ENCODE results near the gene FKBP10. TPM values are rescaled to one million over a fixed set of nuclear protein-coding genes. Genes with fewer than 3 reads are reported as not detected.

Gene FKBP10
- total RNA-seq, 1 donor from 2014 or later: 81.6 TPM

GRCh38 chr17:41779954-41780353 lies 32.9 kb upstream of the FKBP10 start:
- FAIRE-seq (no peak), DNase-seq (ENCODE audit: low read depth) (no peak)
- Histone ChIP-seq H3K4me3 (ENCODE audit: low read depth, low read length) (no peak overlapping the region), H3K36me3 (ENCODE audit: control insufficient read depth, insufficient read depth, low read length) (peaks cover 27% of the 10 kb centered on the region), H3K27me3 (ENCODE audit: control insufficient read depth, insufficient read depth, low read length) (no peaks in the 10 kb centered on the region)
- TF ChIP-seq, protein P1, sequence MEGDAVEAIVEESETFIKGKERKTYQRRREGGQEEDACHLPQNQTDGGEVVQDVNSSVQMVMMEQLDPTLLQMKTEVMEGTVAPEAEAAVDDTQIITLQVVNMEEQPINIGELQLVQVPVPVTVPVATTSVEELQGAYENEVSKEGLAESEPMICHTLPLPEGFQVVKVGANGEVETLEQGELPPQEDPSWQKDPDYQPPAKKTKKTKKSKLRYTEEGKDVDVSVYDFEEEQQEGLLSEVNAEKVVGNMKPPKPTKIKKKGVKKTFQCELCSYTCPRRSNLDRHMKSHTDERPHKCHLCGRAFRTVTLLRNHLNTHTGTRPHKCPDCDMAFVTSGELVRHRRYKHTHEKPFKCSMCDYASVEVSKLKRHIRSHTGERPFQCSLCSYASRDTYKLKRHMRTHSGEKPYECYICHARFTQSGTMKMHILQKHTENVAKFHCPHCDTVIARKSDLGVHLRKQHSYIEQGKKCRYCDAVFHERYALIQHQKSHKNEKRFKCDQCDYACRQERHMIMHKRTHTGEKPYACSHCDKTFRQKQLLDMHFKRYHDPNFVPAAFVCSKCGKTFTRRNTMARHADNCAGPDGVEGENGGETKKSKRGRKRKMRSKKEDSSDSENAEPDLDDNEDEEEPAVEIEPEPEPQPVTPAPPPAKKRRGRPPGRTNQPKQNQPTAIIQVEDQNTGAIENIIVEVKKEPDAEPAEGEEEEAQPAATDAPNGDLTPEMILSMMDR (IDR thresholded peaks at IDR 0.05; ENCODE audit: insufficient read depth, low read length, severe bottlenecking): no peak

DNA sequence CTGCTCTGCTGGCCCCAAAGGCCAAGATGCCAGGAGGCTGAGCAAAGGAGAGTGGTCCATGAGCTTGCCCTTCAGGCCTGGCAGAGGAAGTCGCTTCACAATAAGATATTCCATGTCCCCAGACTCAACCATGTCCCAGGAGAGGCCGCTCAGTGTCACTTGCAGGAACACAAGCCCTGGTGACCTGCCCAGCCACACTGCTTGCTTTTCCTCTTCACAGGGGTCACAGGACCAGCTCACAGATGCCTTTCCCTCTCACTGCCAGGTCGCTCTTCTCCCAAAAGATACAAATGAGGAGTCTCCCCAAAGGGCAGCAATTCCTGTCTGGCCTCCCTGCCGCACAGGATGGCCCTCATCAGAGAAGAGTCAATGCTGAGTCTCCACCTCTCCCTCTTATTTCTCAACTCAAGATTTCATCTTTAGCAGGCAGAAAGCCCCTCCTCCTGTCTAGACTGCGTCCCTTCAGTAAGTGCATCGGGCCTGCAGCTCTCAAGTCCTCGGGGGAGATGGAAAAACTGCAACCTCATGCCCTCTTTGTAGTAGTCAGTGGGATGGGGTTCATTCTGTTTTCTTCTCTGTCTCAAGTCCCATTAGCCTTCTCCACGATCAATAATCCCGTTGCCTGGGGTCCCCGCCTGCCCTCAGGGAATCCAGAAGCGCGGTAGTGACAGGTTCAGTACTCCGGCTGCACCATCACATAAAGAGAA lies 31.2 kb upstream of the FKBP10 start:
- H3K27me3 ChIP-seq (ENCODE audit: control insufficient read depth, insufficient read depth, low read length): no peaks in the 10 kb centered on the region
- FAIRE-seq (no peak), DNase-seq (ENCODE audit: low read depth) (no peak)
- no peak overlapping the region for H3K4me3 ChIP-seq (ENCODE audit: low read depth, low read length)
- peaks cover 19% of the 10 kb centered on the region for H3K36me3 ChIP-seq (ENCODE audit: control insufficient read depth, insufficient read depth, low read length)
- TF ChIP-seq, protein P1 (IDR thresholded peaks at IDR 0.05; ENCODE audit: insufficient read depth, low read length, severe bottlenecking): no peak

- no peak for FAIRE-seq
- TF ChIP-seq, protein P1 (IDR thresholded peaks at IDR 0.05; ENCODE audit: insufficient read depth, low read length, severe bottlenecking): no peak
These were observed 30.7 kb upstream of the FKBP10 start for GRCh38 chr17:41782142-41782541.

GRCh38 chr17:41784207-41784744 lies 28.5 kb upstream of the FKBP10 start:
- TF ChIP-seq, protein P1 (IDR thresholded peaks at IDR 0.05; ENCODE audit: insufficient read depth, low read length, severe bottlenecking): no peak
- FAIRE-seq: peak; percentile 36
- DNase-seq (ENCODE audit: low read depth): peak; percentile 94
- H3K27me3 ChIP-seq (ENCODE audit: control insufficient read depth, insufficient read depth, low read length): no peaks in the 10 kb centered on the region
- H3K36me3 ChIP-seq (ENCODE audit: control insufficient read depth, insufficient read depth, low read length): peaks cover 11% of the 10 kb centered on the region
- H3K4me3 ChIP-seq (ENCODE audit: low read depth, low read length): peak overlapping the region; percentile 79

More at GRCh38 chr17:41782142-41782541, 30.7 kb upstream of the FKBP10 start:
- Histone ChIP-seq H3K36me3 (ENCODE audit: control insufficient read depth, insufficient read depth, low read length) (peaks cover 16% of the 10 kb centered on the region), H3K4me3 (ENCODE audit: low read depth, low read length) (no peak overlapping the region), H3K27me3 (ENCODE audit: control insufficient read depth, insufficient read depth, low read length) (no peaks in the 10 kb centered on the region)
- DNase-seq (ENCODE audit: low read depth): no peak

- DNase-seq (ENCODE audit: low read depth) (peak; percentile 66), FAIRE-seq (no peak)
- TF ChIP-seq, protein P1 (IDR thresholded peaks at IDR 0.05; ENCODE audit: insufficient read depth, low read length, severe bottlenecking): no peak
These were observed 27.5 kb upstream of the FKBP10 start for GRCh38 chr17:41785091-41785858.

More at GRCh38 chr17:41785091-41785858, 27.5 kb upstream of the FKBP10 start:
- Histone ChIP-seq H3K4me3 (ENCODE audit: low read depth, low read length) (peak overlapping the region; percentile 79), H3K36me3 (ENCODE audit: control insufficient read depth, insufficient read depth, low read length) (peaks cover 8% of the 10 kb centered on the region), H3K27me3 (ENCODE audit: control insufficient read depth, insufficient read depth, low read length) (no peaks in the 10 kb centered on the region)

All from bronchial epithelial cell (primary cell).